HCT116 (cell line): ENCODE results near the gene PLCH2.

Source experiments
- CEBPB ChIP-seq: IDR thresholded peaks from 2 replicates; pipeline ENCODE4 v1.6.1; 2012; ENCODE audit warnings: low read depth
- EZH2 ChIP-seq: fragments of 200-600 bp; sonication (generic); IDR thresholded peaks from 2 replicates; pipeline ENCODE4 v1.6.1; 2017; ENCODE audit warnings: antibody characterized with exemption, mixed run types
- POLR2A ChIP-seq: IDR thresholded peaks from 2 replicates; pipeline ENCODE4 v1.7.0; 2011; ENCODE audit warnings: borderline replicate concordance; ENCODE audit not compliant: insufficient read depth, insufficient read length; ENCODE audit errors: extremely low read depth
- POLR2AphosphoS5 ChIP-seq: IDR thresholded peaks from 2 replicates; pipeline ENCODE4 v1.6.1; 2011; ENCODE audit warnings: mild to moderate bottlenecking, low read depth, low read length, moderate library complexity
- ZFX ChIP-seq: fragments of 450-650 bp; IDR thresholded peaks from 2 replicates; pipeline ENCODE4 v1.6.1; 2017
- TF ChIP-seq, protein P1 (sequence below), 3 experiments: fragments of 200-600 bp in 1 of 3; sonication (generic) in 1 of 3; IDR thresholded peaks in 2 of 3; conservative IDR thresholded peaks in 1 of 3; 2 replicates each; pipeline ENCODE4 v1.5.1; 2012 to 2017; ENCODE audit warnings: low read depth in 2 of 3, low read length in 2 of 3, antibody characterized with exemption in 1 of 3, borderline replicate concordance in 1 of 3, control low read depth in 1 of 3, mild to moderate bottlenecking in 1 of 3, mixed read lengths in 1 of 3, mixed run types in 1 of 3, moderate library complexity in 1 of 3; ENCODE audit not compliant: insufficient read depth in 1 of 3
- TF ChIP-seq, protein P2 (sequence below): IDR thresholded peaks from 2 replicates; pipeline ENCODE4 v1.6.1; 2012
- TF ChIP-seq, protein P3 (sequence below): IDR thresholded peaks from 2 replicates; pipeline ENCODE4 v1.6.1; 2012; ENCODE audit warnings: low read depth

DNA sequence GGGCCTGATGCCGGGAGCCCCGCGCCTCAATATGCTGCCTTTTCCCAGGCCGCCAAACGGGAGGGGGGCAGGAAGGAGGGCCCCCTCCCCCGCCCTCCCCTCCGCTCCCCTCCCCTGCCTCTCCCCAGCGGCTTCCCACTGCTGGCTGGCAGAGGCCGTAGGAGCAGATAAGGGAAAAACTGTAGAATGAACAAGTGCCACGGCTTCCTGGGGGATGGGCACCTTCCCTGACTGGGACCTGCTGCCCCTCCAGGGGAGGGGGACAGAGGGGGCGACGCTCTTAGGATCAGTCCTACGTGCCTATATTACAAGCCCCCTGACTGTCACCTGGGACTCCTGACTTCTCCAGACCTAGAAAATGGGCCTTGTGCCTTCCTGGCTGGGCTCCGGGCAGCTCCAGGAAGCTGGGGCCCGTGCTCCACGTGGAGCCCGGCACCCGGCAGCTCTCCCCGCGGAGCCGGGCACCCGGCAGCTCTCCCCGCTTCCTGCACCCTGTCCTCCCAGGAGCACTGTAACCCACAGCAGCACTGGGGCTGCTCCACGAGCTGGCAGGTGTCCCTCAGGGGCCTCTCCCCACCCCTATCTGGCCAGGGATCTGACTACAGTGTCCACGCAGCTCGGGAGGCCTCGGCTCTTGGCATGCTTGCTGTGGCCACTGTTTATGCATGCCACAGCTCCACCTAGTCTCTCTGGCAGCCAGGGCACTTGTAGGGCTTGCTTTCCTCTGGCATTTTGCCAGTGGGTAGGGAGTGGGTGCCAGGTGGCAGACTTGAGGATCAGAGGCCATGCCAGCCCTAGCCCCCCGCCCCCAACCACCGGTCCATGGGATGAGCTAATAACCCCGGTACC, 54.6 kb downstream of the PLCH2 start:
- TF ChIP-seq CEBPB (no peak), POLR2AphosphoS5 (no peak), EZH2 (no peak), POLR2A (no peak), ZFX (no peak)
- TF ChIP-seq, protein P1, sequence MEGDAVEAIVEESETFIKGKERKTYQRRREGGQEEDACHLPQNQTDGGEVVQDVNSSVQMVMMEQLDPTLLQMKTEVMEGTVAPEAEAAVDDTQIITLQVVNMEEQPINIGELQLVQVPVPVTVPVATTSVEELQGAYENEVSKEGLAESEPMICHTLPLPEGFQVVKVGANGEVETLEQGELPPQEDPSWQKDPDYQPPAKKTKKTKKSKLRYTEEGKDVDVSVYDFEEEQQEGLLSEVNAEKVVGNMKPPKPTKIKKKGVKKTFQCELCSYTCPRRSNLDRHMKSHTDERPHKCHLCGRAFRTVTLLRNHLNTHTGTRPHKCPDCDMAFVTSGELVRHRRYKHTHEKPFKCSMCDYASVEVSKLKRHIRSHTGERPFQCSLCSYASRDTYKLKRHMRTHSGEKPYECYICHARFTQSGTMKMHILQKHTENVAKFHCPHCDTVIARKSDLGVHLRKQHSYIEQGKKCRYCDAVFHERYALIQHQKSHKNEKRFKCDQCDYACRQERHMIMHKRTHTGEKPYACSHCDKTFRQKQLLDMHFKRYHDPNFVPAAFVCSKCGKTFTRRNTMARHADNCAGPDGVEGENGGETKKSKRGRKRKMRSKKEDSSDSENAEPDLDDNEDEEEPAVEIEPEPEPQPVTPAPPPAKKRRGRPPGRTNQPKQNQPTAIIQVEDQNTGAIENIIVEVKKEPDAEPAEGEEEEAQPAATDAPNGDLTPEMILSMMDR (IDR thresholded peaks at IDR 0.05 in 2 of 3, conservative IDR thresholded peaks at IDR 0.05 in 1 of 3; ENCODE audit: borderline replicate concordance in 1 of 3, insufficient read depth in 1 of 3, low read depth in 2 of 3, low read length in 2 of 3), result no peak
- TF ChIP-seq, protein P2, sequence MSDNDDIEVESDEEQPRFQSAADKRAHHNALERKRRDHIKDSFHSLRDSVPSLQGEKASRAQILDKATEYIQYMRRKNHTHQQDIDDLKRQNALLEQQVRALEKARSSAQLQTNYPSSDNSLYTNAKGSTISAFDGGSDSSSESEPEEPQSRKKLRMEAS, result no peak
- TF ChIP-seq, protein P3, sequence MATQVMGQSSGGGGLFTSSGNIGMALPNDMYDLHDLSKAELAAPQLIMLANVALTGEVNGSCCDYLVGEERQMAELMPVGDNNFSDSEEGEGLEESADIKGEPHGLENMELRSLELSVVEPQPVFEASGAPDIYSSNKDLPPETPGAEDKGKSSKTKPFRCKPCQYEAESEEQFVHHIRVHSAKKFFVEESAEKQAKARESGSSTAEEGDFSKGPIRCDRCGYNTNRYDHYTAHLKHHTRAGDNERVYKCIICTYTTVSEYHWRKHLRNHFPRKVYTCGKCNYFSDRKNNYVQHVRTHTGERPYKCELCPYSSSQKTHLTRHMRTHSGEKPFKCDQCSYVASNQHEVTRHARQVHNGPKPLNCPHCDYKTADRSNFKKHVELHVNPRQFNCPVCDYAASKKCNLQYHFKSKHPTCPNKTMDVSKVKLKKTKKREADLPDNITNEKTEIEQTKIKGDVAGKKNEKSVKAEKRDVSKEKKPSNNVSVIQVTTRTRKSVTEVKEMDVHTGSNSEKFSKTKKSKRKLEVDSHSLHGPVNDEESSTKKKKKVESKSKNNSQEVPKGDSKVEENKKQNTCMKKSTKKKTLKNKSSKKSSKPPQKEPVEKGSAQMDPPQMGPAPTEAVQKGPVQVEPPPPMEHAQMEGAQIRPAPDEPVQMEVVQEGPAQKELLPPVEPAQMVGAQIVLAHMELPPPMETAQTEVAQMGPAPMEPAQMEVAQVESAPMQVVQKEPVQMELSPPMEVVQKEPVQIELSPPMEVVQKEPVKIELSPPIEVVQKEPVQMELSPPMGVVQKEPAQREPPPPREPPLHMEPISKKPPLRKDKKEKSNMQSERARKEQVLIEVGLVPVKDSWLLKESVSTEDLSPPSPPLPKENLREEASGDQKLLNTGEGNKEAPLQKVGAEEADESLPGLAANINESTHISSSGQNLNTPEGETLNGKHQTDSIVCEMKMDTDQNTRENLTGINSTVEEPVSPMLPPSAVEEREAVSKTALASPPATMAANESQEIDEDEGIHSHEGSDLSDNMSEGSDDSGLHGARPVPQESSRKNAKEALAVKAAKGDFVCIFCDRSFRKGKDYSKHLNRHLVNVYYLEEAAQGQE, result no peak
